GM23248 (cell line): Measurements from ENCODE around the gene LIMA1.

Source experiments
- EZH2 ChIP-seq: fragments of 200-600 bp; sonication (generic); IDR thresholded peaks from 2 replicates; pipeline ENCODE4 v1.6.1; 2018; ENCODE audit warnings: antibody characterized with exemption, mild to moderate bottlenecking; ENCODE audit not compliant: insufficient read depth, poor library complexity, severe bottlenecking
- EZH2phosphoT487 ChIP-seq: fragments of 200-600 bp; sonication (generic); IDR thresholded peaks from 2 replicates; pipeline ENCODE4 v1.6.1; 2018; ENCODE audit warnings: antibody characterized with exemption, moderate library complexity, mild to moderate bottlenecking, low read depth; ENCODE audit not compliant: insufficient read depth

DNA sequence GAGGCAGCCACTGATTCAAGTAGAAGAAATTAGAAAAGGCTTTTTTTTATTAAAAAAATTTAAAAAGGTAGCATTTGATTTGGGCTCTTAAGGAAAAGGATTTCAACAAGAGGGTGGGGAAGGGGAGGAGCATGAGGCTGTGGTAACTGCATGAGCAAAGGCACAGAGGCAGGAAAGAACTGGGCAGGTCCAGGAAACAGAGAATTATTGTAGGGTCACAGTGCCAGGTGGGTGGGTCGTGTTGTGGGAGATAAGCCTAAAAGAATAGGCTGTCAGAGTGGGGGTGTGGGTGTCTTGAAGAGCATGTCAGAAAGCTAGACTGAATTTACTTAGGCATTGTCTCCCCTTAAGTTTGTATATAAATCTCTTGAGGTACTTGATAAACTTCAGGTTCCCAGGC, 7.8 kb downstream of the LIMA1 start:
- TF ChIP-seq EZH2 (no peak), EZH2phosphoT487 (no peak)
